Left forelimb (tissue), 1 donor: Measurements from ENCODE around the gene CARTPT.

ENCODE experiments used
- DNase-seq: peaks from one replicate; pipeline ENCODE4 v3.0.0-alpha.2; 2018; ENCODE audit warnings: low spot score

The CARTPT gene

DNA sequence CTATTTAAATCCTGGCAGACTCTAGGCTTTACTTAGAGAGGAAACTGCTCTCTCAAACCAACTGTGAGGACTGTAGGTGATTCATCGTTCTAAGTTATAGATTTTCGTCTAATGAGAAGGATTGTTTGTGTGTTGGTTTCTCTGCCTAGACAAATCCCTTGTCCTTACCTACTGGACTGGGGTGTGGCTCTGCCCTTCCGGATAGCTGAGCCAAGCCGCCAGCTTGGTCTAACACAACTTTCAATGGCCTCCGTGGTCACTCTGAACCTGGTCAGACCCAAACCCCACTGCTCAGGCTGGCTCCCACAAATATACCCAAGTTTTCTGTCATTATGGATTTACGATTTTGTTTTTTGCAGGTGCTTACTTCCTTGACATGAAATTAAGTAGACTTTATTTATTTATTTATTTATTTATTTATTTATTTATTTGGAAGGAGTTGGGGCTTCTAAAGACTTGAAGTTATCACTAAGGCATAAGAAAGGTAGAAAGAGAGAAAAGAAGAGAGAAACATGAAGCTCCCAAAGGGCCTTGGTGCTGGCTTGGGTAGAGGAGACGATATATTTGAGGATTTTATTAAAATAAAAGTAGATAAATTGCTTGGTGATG is 19.0 kb downstream of the CARTPT start:
- DNase-seq, result no peak

DNA sequence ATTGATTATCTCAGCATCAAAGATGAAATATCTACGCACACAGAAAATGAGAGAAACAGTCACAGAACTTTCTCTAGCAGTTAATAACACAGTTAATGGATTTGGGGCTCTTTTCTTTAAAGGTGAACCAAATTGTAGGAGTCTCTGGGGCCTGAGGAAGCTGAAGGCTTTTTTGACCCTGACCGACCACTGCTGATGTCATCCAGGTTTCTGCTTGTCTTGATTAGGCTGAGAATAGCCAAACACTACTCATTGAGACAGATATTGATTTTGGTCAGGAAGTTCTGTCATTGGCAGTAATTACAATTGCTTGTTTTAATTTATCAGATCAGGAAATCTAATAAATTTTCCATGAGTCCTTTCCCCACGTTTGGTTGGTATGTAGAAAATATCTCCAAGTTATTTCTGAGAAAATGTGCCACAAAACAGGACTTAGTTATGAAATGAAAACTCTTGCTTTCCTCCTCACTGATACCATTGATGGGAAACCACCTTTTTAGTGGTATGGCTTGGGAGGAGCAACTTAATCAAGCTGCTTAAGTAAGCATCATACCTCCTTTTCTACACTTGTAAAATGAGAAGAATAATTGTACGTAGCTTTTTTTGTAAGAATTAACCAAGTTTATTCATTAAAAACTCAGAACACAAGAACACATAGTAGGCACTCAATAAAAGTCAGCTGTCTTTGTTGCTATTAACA is 19.7 kb downstream of the CARTPT start:
- no peak for DNase-seq

DNA sequence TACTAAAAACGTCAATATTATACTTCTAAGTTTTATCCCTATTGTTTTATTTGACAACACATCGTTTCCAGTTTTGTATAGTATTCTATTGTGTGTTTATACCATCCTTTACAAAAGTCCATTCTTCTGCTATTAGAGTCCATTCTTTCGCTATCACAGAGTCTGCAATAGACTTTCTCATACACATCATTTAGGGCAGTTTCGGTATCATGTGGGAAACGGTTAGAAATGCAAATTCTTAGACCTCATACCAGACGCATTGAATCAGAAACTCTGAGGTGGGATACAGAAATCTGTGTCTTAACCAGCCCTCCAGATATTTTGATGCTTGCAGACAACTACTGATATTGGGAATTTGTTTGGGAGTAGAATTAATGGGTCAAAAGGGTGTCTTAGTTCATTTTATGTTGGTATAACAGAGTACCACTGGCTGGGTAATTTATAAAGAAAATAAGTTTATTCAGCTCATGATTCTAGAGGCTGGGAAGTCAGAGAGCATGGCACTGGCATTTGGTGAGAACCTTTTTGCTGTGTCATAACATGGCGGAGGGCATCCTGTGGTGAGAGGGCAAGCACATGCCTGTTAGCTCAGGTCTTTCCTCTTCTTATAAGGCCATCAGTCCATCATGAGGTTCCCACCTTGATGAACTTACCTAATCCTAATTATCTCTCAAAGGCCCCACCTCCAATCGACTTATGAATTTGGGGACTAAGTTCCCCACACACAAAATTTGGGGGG is 21.1 kb downstream of the CARTPT start:
- DNase-seq, result no peak

DNA sequence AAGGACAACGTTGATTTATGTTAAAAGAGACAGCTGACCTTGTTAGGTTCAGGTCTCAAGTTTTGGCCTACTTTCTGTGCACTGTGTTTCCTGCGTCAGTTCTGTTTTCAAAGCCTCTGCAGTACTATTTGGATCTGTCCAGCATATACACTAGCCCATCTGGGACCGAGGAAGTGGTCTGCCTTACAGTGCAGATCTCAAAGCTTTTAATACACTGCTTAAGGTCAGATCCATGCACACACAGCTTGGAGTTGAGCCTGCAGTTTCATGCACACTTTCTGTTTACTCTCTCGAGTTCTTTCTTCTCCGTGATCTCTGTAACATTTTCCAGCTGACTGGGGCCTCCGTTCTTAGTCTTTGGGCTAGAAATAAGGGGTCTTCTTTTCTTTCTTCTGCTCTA is 24.1 kb downstream of the CARTPT start:
- DNase-seq, result no peak

DNA sequence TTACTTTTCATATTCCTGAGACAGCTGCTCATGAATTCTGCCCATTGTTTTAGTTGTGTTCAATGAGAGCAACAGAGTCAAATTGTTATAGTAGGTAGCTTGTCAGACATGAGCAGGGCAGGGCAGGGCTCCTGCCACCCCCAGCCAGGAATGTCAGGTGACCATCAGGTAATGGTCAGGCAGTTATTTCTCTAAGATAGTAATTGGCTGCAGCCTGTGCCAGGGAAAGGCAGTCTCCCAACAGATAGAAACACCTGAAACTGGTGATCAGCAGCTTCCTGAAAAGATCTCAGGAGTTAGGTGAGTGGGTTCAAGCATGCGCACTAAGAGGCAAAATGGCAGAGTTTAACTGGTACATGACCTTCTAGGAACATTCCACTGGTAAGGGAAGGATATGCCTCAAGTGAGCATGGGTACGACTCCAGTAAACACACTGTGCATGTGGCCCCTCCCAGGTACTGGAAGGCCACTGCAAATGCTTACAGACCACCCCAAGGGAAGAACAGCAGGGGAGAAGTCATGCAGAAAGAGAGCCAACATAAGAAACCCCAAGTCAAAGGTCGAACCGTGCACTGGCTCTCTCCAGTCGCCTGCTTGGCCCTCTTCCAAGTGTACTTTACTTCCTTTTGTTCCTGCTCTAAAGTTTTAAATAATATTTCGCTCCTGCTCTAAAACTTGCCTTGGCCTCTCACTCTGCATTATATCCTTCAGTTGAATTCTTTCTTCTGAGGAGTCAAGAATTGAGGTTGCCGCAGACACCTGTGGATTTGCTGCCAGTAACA is 25.1 kb downstream of the CARTPT start:
- DNase-seq, result no peak

DNA sequence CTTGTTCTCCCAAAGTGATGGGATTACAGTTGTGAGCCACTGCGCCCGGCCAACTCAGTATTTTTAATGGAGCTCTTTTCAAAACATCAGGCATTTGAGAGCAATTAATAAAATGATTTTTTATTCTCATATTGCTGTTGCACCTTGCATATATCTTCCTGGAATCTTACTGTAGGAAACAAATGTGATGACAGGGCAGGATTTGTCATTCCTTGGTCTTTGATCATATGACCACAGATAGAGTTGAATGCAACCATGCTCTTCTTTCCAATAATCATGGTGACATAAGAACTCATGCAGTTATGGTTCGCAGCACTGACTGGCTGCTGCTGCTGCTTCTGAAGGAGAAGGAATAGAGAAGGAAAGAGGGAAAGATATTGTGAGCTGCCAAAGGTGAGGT is 28.1 kb downstream of the CARTPT start:
- no peak for DNase-seq

DNA sequence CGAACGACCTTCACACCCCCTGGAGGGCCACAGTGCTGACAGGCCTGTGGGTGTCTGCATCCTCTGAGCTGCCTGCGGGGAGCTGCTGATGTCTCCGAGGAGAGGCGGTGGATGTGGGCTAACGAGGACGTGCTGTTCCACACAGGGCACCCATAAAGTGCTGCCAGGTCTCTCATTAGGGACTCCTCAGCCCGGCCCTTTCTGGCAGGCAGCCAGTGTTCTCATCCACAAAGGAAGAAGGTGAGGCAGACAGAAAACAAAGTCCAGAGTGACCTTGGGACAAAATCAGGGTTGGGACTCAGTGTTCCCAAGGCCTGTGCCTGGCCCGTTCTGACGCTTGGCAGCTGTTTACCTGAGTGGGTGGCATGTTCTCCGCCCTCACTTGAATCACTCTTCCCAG is 29.3 kb downstream of the CARTPT start:
- no peak for DNase-seq

DNA sequence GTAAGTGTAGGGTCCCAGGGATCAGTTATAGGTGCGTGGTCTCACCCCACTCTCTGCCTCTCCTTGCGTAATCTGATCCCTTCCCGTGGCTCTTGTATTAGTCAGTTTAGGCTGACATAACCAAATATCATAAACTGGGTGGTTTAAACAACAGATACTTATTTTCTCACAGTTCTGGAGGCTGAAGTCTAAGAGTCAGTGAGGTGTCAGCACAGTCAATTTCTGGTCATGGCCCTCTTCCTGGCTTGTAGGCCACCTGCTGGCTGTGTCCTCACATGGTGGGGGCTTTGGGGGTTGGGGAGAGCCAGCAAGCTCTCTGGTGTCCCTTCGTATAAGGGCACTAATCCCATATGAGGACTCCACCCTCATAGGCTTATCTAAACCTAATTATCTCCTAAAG is 32.3 kb downstream of the CARTPT start:
- DNase-seq, result no peak

DNA sequence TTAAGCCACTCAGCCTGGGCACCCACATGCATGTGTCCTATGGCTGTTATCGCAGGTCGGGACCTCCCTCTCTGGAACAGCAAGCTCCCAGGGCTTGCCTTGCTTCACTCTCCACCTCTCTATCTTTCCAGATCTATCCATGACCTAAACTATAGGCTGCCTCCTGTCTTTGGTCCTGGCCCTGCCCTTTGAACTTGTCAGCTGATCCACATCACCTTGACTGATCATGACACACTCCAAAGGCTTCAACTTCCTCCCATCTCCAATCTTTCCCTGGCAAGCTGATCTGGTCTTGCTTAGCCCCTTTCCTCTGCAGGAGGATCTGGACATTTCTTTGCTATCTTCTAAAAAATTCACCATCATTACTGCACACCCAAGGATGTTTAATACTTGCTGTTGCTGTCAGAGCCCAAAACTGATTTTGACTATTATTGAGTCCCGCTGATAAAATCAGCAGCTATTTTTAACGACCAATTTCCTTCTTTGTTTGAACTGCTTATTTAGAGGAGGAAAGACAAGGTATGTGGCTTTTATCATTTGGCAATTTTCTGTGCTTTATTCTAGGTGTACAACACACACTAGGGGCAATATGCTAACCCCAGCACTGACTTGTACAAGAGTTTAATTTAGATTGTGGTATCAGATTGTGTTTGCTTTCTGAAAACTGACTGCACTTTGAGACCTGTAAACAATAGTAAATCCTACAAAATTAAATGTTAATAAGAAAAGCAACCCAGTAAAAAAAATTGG is 33.5 kb downstream of the CARTPT start:
- DNase-seq, result no peak

DNA sequence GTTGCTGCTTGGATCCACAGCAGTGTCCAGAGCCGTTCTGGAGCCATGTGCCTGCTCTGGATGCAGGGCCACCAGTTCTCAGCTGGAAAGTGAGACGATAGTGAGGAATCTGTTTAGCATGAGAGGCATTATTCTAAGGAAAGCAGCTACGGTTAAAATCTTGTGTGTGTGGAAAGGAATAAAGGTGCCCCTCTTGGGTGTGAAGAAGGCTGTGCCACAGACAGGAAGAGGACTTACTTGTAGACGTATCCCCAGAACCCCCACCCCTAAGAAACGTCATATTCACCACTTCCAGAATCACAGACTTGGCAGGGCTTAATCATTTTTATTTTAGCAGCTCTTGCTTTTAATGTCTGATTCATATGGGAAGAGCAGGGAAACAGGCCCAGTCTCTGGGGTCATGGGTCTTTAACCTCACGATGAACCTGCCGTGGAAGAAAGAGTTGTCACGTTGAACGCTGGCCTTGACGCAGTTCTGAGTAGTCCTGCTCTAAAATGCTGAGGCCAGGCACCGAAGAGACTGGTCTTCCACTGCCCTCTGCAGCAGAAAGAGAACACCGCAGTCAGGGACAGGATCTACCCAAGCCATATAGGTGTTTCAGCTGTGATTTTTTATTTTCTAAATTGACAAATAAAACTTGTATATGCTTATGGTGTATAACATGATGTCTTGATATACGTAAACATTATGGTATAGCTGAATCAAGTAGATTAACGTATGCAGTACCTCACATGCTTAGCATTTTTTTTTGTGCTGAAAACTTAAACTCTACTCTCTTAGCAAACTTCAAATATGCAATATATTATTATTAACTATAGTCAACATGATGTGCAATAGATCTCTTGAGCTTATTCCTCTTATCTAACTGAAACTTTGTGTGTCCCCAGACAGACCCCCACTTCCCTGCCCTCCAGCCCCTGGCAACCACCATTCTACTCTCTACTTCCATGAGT is 38.8 kb downstream of the CARTPT start:
- no peak for DNase-seq

DNA sequence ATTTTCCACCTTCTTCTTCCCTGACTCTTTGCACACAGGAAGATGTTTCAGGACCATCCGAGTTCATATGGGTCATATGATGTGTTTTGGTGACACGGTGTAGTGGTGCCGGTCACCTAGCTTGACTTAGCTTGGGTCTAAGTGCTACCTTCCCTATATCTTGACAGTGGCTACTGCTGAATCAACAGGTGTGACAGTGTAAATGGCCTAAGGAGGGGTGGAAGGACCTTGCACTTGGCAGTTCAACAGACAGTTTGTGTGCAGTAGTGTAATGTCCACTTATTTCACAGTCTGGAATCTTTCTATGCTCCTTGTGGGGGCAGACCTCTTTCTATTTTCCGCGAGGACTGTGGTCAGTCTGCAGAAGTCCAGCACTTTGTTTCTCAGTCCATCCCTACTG is 43.8 kb downstream of the CARTPT start:
- DNase-seq, result no peak

DNA sequence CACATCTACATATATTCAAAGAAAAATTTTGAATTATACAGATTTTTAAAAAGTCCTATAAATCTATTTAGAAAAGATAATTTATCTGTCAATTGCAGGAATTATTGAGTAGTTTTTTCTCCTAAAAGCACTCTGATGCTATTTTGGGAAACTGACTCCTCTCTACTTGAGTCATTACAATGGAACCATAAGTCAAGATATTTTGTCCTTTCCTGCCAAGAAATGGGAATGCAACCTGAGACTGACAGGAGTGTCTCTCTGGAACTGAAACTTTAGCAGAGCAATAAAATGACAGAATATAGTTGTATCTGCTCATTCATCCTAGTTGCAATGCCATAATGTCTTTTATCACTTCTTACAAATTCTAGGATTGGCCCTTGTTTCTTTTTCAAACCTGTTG is 48.6 kb downstream of the CARTPT start:
- DNase-seq, result no peak

DNA sequence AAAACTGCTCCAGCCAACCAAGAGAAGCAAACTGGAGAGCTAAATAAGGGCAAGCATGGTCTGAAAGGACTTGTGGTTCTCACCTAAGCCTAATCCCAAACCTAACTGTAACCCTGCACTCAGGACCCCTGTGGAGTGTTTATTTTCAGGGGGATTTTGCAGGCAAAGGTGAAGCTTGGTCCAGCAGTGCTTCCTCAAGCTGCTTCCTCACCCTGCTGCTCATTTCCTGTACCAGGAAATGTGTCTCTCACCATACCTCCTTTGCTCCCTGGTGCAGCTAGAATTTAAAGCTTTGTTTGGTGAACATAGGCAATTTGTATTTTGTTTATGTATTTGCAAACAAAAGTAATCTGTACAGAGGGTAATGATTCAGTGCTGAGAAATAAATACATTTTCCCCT is 50.2 kb downstream of the CARTPT start:
- DNase-seq, result no peak

DNA sequence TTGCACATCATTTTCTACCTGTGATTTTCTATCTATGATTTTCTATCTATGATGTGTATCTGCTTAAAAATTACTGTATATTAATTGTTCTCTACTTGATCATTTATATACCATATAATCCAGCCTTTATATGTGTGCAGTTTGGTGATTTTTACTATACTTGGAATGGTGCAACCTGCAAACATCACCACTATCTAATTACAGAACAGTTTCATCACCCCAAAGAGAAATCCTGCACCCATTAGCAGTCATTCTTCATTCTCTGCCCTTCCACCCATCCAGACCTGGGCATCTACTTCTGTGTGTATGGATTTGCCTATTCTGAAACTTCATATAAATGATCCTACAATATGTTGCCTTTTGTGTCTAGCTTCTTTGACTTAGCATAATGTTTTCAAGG is 51.3 kb downstream of the CARTPT start:
- DNase-seq, result no peak
